HG03196 (cell line): ENCODE measurements around the gene CDH24.

Source experiments
- ATAC-seq: cut with Tn5 transposase; IDR thresholded peaks from one replicate; pipeline ENCODE4 v1.9.1; 2021; ENCODE audit not compliant: unreplicated experiment

CDH24 gene

GRCh38 chr14:23066855-23067744, 9.8 kb upstream of the CDH24 start:
- ATAC-seq: no peak

GRCh38 chr14:23066368-23066767, 9.0 kb upstream of the CDH24 start:
- ATAC-seq: no peak

GRCh38 chr14:23063601-23064000, 6.3 kb upstream of the CDH24 start:
- ATAC-seq: no peak

- ATAC-seq: no peak
These were observed 4.7 kb upstream of the CDH24 start for GRCh38 chr14:23062002-23062401.

GRCh38 chr14:23060536-23061260, 3.4 kb upstream of the CDH24 start:
- no peak for ATAC-seq

DNA sequence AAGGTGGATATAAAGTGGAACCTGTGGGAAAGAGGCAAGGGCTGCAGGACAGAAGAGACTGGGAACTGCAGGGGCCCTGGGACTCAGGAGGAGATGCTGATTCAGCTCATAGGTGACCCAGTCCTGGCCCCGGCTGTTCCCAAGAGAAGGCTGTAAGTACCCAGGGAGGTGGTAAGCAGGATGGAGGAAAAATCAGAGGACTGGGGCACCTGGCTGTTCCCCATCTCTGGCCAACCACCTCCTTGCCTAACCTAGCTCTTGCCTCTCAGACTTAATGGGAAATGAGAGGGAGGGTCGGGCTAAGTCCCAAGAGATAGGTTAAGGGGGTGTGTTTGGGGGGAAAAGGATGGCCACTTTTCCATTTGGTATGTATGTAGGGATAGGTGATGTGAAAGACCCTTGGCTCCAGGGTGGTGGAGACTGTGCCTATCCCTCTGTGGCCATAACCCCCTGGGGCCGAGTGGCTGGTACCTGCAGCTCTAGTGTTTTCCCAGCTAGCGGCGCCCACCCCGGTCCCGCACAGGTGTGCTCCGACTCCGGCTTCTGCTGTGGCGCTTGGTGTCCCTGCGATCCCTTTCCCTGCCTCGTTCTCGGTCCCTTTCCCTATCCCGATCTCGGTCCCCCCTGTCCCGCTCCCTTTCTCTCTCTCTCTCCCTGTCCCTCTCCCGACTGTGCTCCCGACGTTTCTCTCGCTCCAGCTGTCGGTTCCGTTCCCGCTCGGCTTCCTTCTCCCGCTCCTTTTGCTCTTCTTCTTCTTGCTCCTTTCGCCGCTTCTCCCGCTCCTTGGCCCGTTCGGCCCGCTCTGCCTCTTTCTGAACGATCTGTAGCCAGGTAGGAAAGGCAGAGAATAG, 1.6 kb upstream of the CDH24 start:
- ATAC-seq: no peak

DNA sequence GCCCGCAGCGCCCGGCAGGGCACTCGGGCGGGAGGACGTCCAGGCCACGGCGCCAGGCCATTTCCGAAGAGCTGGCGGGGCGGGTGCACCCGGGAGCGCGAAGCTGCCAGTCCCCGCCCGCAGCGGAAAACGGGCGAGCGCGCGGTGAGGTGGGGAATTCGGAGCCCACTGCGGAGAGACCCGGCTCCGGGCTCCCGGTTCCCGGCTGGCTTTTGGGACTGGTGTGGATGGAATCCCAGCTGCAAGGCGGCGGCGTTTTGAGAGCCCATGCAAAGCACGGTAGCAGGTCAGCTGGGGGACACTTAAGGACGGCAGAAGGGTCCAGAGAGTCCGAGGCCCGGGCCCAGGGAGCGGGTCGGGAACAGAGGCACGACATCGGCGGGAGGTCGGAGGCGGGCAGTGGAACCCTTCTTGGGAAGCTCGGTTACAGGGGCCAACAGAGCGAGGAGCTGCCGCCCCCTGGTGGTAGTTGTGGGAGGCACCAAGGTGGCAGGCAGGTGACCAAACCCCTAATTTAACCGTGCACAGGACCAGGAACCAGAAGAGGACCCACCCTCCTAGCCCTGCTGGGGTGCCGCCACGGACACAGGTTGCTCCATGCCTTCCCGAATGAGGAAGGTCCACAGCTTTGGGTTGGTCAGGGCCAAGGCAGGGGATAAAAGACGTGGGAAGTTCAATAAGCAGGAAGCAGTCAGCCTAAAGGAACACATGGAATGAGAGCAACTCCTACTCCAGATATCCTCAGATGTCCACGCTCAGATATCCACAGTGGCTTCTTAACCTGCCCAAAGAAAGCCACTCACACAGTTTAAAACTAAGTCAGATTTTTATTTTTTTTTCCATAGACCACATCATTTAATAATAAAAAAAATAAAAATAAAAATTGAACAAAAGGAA, 685 bp upstream of the CDH24 start:
- ATAC-seq: peak; percentile 64

DNA sequence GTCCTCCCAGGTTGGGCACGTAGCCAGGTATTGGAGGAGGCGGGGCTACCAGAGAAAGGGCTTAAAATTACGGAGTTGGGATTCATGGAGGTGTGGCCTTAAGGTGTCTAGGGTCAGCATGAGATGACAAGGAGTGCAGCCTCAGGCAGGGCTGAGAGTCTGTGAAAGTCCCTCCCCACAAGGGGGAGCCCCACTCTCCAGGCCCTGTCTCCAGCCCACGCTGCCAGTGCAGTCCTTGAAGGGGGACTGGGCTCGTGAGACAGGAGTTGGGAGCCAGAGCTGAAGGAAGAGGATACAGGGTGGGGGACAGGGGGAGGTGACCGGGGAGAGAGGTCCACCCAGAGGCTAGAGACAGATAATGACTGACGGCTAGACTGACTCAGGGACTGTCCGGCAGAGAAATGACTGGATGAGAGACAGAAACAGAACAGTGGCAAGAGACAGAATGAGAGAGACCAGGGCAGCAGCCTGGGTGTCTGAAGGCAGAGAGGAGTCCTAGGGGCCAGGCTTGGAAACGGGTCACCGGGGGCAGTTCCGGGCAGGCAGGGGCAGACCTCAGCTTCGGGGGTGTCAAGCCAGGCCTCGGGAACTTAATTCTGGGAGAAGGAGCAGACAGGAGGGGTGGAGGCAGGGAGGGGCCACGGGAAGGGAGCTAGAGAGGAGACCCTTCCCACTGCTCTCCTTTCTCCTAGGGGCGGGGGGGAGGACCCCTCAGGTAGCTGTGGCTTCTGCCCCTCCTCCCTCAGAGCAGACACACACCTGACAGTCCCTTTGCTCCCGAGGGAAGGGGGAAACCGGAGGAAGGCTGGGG, 970 bp downstream of the CDH24 start:
- ATAC-seq: peak; percentile 44

DNA sequence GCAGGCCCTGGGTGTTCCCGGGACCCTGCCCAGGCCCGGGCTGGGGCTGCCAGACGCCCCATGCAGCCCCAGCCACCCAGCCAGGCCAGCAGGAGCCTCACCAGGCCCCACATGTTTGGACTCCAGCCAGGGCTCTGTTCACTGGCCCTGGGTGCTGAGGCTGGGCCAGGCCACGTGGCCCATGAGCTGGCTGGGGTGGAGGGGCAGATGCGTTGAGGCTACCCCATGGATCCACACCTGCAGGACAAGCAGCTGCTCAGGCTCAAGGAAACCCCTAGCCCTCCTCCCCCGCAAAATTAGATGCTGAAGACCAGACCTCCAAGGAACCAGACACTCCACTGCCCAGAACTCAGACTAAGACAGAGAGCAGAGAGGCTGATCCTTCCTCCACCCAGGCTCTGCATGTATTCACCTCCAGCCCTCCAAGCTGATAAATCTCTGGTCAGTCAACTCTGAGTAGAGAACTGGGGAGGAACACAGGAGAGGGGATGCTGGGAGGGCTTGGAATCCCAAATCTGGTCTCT, 1.6 kb downstream of the CDH24 start:
- ATAC-seq: no peak

GRCh38 chr14:23055147-23055550, 2.2 kb downstream of the CDH24 start:
- no peak for ATAC-seq

DNA sequence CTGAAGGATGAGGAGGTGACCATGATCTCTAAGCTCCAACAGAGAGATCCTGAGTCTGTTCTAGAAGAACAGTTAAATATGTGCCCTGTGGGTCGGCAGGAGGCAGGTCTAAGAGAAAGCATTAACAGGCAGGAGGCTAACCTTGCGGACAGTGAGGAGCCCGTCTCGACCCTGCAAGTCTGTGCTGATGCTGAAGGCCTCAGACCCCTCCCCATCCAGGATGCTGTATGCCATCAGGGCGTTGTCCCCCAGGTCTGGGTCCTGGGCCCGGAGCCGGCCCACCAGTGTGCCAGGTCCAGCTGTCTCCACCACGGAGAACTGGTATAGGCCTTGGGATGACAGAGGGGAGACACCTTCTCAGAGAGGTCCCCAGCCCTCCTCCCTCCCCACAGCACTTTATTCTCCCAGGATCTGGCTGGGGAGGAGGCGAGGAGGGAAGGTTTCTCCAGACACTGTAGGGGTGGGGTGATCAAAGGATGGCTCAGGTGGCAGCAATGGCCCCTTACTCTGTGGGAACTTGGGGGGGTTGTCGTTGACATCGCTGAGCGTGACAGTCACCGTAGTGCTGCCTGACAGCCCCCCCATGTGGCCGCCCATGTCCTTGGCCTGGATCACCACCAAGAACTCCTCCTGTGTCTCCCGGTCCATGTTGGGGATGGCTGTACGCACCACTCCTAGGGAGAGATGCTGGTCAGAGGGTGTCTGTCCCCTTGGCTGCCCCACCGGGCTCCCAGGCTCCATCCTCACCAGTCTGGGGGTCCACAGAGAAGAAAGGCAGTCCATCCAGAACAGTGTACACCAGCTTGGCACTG, 3.1 kb downstream of the CDH24 start:
- no peak for ATAC-seq

DNA sequence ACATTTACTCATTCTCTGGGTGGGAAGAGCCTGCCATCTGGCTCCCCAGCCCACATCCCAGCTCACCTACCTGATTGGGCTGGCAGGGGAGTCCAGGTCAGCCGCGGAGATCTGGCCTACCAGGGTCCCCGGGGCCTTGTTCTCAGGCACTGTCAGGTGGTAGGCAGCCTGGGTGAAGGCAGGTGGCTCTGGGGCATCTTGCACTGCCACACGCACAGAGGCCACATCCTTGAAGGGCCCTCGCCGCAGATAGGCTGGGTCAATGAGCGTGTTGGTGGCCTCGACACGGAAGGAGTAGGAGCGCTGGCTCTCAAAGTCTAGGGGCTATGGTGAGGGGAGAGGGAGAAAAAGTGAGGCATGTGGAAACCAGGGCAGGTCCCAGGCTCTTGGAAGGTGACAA, 3.9 kb downstream of the CDH24 start:
- no peak for ATAC-seq

DNA sequence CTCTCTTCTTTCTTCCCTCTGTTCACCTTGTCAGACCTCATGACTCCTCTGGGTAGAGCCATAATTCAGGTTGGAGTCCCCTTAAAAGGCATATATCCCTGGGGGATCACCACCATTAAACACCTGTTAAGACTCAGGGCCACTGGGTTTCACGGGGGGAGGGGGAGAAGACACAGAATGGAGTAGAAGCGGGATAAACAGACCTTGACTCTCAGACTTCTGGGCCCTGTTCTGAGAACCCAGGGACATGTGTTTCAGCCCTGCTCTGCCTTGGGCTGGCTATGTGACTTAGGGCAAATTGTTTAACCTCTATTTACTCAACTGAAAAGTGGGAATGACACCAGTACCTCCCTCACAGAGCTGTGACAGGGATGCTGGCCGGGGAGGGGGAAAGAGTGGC, 4.6 kb downstream of the CDH24 start:
- no peak for ATAC-seq

- ATAC-seq: no peak
These were observed 5.1 kb downstream of the CDH24 start for GRCh38 chr14:23052182-23052623.

DNA sequence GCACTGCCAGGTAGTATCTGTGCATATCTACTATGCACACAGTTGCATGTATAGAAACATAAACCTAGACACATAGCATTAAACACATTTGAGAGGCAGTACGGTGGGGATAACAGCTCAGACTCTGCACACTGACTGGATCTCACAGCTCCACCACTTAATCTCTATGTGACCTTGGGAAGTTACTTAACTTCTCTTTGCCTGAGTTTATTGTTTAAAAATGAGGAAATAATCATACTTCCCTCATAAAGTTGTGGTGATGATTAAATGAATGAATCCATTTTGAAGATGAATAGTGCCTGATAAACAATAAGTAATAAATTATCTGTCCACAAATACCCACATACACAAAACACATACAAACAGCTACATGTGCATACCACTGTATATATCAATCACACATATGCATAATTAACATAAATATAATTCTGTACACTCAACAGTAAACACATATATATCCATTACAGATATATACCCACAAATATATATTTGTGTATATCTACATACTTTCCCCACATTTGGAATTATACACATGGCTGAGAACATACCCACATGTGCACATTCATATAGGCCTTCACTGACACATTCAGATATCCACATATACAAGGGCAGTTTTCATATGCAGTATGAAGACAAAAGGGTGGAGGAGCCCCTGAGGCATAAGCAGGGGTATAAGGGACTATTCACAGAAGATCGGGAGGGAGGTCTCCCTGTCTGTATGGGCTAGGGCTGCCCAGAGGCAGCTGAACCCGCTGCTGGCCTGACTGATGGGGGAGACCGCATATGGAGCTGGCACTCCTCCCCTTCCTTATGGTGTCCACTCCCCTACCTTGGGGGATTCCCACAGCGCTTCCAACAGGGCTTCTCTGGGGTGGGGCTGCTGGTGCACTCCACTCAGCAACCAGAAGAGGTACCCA, 5.9 kb downstream of the CDH24 start:
- ATAC-seq: no peak

DNA sequence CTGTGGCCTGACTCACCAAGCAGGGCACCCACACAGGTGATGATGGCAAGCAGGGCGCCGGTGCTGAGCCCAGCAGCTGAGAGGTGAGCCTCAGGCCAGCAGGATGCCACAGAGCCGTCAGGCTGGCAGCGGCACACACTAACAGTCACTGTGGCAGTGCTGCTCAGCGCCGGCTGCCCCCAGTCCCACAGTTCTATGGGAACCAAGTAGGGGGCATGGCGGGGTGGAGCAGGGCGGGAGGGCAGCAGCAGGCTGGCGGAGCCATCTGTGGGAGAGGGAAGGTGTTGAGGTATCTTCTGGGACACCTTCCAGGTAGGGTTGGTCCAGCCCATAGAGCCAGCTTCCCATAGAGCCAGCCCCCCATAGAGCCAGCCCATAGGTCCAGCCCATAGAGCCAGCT, 8.3 kb downstream of the CDH24 start:
- no peak for ATAC-seq
